Endodermal cell (in vitro differentiated cells): ENCODE data around the gene ADK. TPM values are rescaled to one million over a fixed set of nuclear protein-coding genes. Genes with fewer than 3 reads are reported as not detected.

Experiments used
- DNase-seq: peaks from one replicate; pipeline ENCODE4 v3.0.0-alpha.2; 2017
- H3K27ac ChIP-seq: 2 replicates; pipeline ENCODE4 v1.5.1; 2013; ENCODE audit warnings: mild to moderate bottlenecking, low read depth, low read length, moderate library complexity
- H3K27me3 ChIP-seq: 2 replicates; pipeline ENCODE4 v1.6.1; 2013; ENCODE audit warnings: mild to moderate bottlenecking, low read length, moderate library complexity; ENCODE audit not compliant: insufficient read depth, control insufficient read depth, poor library complexity, severe bottlenecking
- H3K36me3 ChIP-seq: 2 replicates; pipeline ENCODE4 v1.7.0; 2013; ENCODE audit warnings: mild to moderate bottlenecking, low read length, moderate library complexity; ENCODE audit not compliant: control insufficient read depth, insufficient read depth
- H3K4me1 ChIP-seq: one replicate; pipeline ENCODE4 v1.7.0; 2013; ENCODE audit warnings: low read length; ENCODE audit not compliant: control insufficient read depth, insufficient read depth
- H3K4me3 ChIP-seq: 2 replicates; pipeline ENCODE4 v1.5.1; 2013; ENCODE audit warnings: mild to moderate bottlenecking, low read length, moderate library complexity
- H3K9ac ChIP-seq: 2 replicates; pipeline ENCODE4 v1.6.1; 2013; ENCODE audit warnings: mild to moderate bottlenecking, low read length, moderate library complexity; ENCODE audit not compliant: poor library complexity, severe bottlenecking; ENCODE audit errors: extremely low read depth
- H3K9me3 ChIP-seq: 2 replicates; pipeline ENCODE4 v1.6.1; 2013; ENCODE audit warnings: mild to moderate bottlenecking, low read length, moderate library complexity; ENCODE audit not compliant: control insufficient read depth
- H3K27ac Mint-ChIP-seq: 2 replicates; pipeline ENCODE4 v1.8.0; 2020; ENCODE audit warnings: mixed read lengths
- H3K27me3 Mint-ChIP-seq: 2 replicates; pipeline ENCODE4 v1.8.0; 2021; ENCODE audit warnings: mild to moderate bottlenecking, mixed read lengths; ENCODE audit not compliant: insufficient read depth
- H3K36me3 Mint-ChIP-seq: 2 replicates; pipeline ENCODE4 v1.8.0; 2020; ENCODE audit warnings: low read depth, mixed read lengths
- H3K4me1 Mint-ChIP-seq: 2 replicates; pipeline ENCODE4 v1.8.0; 2020; ENCODE audit warnings: mixed read lengths
- H3K4me3 Mint-ChIP-seq: 2 replicates; pipeline ENCODE4 v1.8.0; 2020; ENCODE audit warnings: mild to moderate bottlenecking, moderate library complexity, mixed read lengths
- H3K9me3 Mint-ChIP-seq: 2 replicates; pipeline ENCODE4 v1.8.0; 2020; ENCODE audit warnings: mild to moderate bottlenecking, mixed read lengths
- WGBS, 2 experiments: methylation state at CpG; one replicate each; pipeline versions ENCODE4 v1.1.5 to v1.1.7; 2013; ENCODE audit warnings: missing lambda C conversion rate in 2 of 2, mixed read lengths in 1 of 2; ENCODE audit not compliant: insufficient coverage in 1 of 2, insufficient read length in 1 of 2; 5-methylcytosine and 5-hydroxymethylcytosine counted together
- total RNA-seq, 2 donors: library from RNA; stranded (reverse); fragmentation: NEBNext Ultra II Directional in 1 of 2; extraction: Animal tissue kit (Norgen Biotek cat#: 25700) in 1 of 2; gene quantifications; 2 replicates in 1 of 2; 3 replicates in 1 of 2; pipeline ENCODE4 v1.2.1, GENCODE V29; 2021
- TF ChIP-seq, protein P1 (sequence below): fragments of 200-600 bp; sonication (generic); conservative IDR thresholded peaks from 2 replicates; pipeline ENCODE4 v1.5.0; 2021; ENCODE audit warnings: antibody characterized with exemption, mild to moderate bottlenecking

Gene ADK
- total RNA-seq, 2 donors from 2014 or later: 23.6 to 36.7 TPM

DNA sequence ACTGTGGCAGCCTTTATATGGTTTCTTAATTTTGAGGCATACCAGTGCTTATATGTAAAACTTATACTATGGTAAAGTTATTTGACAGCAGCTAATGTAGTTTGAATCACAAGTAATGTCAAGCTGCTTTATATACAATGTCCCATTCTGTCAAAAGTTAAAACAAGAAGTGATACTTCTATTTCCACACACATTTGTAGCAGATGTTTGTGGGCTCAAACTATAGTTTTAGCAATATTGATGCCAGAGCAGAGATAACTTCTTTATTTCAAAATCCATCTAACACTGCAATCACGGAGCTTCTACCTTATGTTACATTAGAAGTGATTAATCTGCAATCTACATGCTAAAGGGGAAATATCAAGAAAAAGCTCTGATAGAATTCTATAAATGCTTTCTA, 149.6 kb downstream of the ADK start:
- Histone ChIP-seq H3K9me3 (no peaks in the 10 kb centered on the region), H3K9ac (no peak overlapping the region), H3K27me3 (no peaks in the 10 kb centered on the region), H3K4me3 (no peak overlapping the region), H3K27ac (no peak overlapping the region), H3K4me1 (no peaks in the 10 kb centered on the region), H3K36me3 (no peaks in the 10 kb centered on the region)
- Mint-ChIP-seq H3K9me3 (no peaks in the 10 kb centered on the region), H3K27me3 (no peaks in the 10 kb centered on the region), H3K4me3 (no peak overlapping the region), H3K4me1 (no peaks in the 10 kb centered on the region), H3K36me3 (no peaks in the 10 kb centered on the region), H3K27ac (no peak overlapping the region)
- 57% methylated on average over 1 of the region's 1 CpG; no CpG with 5 or more reads in 1 of the 2 experiments for WGBS, 2 experiments
- DNase-seq: no peak
- TF ChIP-seq, protein P1, sequence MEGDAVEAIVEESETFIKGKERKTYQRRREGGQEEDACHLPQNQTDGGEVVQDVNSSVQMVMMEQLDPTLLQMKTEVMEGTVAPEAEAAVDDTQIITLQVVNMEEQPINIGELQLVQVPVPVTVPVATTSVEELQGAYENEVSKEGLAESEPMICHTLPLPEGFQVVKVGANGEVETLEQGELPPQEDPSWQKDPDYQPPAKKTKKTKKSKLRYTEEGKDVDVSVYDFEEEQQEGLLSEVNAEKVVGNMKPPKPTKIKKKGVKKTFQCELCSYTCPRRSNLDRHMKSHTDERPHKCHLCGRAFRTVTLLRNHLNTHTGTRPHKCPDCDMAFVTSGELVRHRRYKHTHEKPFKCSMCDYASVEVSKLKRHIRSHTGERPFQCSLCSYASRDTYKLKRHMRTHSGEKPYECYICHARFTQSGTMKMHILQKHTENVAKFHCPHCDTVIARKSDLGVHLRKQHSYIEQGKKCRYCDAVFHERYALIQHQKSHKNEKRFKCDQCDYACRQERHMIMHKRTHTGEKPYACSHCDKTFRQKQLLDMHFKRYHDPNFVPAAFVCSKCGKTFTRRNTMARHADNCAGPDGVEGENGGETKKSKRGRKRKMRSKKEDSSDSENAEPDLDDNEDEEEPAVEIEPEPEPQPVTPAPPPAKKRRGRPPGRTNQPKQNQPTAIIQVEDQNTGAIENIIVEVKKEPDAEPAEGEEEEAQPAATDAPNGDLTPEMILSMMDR: no peak

- H3K27me3 Mint-ChIP-seq: no peaks in the 10 kb centered on the region
- Histone ChIP-seq H3K9me3 (no peaks in the 10 kb centered on the region), H3K27ac (no peak overlapping the region), H3K9ac (no peak overlapping the region), H3K4me1 (no peaks in the 10 kb centered on the region), H3K27me3 (no peaks in the 10 kb centered on the region), H3K4me3 (no peak overlapping the region), H3K36me3 (no peaks in the 10 kb centered on the region)
- H3K4me1 Mint-ChIP-seq: peaks cover 9% of the 10 kb centered on the region
- H3K36me3 Mint-ChIP-seq: no peaks in the 10 kb centered on the region
- no peak overlapping the region for H3K27ac Mint-ChIP-seq
- 97 to 100% methylated on average over 1 to 3 of the region's 3 CpGs for WGBS, 2 experiments
- no peak for DNase-seq
- TF ChIP-seq, protein P1: no peak
- no peak overlapping the region for H3K4me3 Mint-ChIP-seq
- H3K9me3 Mint-ChIP-seq: no peaks in the 10 kb centered on the region
Measured at GRCh38 chr10:74305730-74306129, 154.7 kb downstream of the ADK start.

GRCh38 chr10:74306227-74306982, 155.4 kb downstream of the ADK start:
- no peak overlapping the region for H3K4me3 Mint-ChIP-seq
- no peak overlapping the region for H3K27ac ChIP-seq

More at GRCh38 chr10:74306227-74306982, 155.4 kb downstream of the ADK start:
- no peaks in the 10 kb centered on the region for H3K27me3 Mint-ChIP-seq
- no peaks in the 10 kb centered on the region for H3K36me3 Mint-ChIP-seq
- peaks cover 9% of the 10 kb centered on the region for H3K4me1 Mint-ChIP-seq
- TF ChIP-seq, protein P1: no peak
- Histone ChIP-seq H3K9me3 (no peaks in the 10 kb centered on the region), H3K4me1 (no peaks in the 10 kb centered on the region), H3K36me3 (no peaks in the 10 kb centered on the region), H3K9ac (no peak overlapping the region), H3K27me3 (no peaks in the 10 kb centered on the region), H3K4me3 (no peak overlapping the region)
- no peaks in the 10 kb centered on the region for H3K9me3 Mint-ChIP-seq
- DNase-seq: no peak
- no peak overlapping the region for H3K27ac Mint-ChIP-seq
- 76 to 80% methylated on average over 2 to 3 of the region's 3 CpGs for WGBS, 2 experiments
